SK-N-SH (cell line): ENCODE data around the gene CCN5.

Source experiments
- CHD2 ChIP-seq: fragments of 150-350 bp; IDR thresholded peaks from 2 replicates; pipeline ENCODE4 v1.6.1; 2018; ENCODE audit warnings: low read length; ENCODE audit not compliant: partially characterized antibody
- CTCF ChIP-seq: fragments of 200-600 bp; sonication (generic); IDR thresholded peaks from 2 replicates; pipeline ENCODE4 v1.6.1; 2017; ENCODE audit warnings: antibody characterized with exemption, mild to moderate bottlenecking, moderate library complexity
- GABPA ChIP-seq: IDR thresholded peaks from 2 replicates; pipeline ENCODE4 v1.4.0; 2012; ENCODE audit warnings: low read depth, mild to moderate bottlenecking
- GATA2 ChIP-seq: sonication (generic); formaldehyde crosslinking; IDR thresholded peaks from 2 replicates; pipeline ENCODE4 v1.5.0; 2020; ENCODE audit warnings: mild to moderate bottlenecking, missing genetic modification reagents
- POLR2AphosphoS5 ChIP-seq: IDR thresholded peaks from 2 replicates; pipeline ENCODE4 v1.6.1; 2012; ENCODE audit warnings: low read depth, low read length
- SMC3 ChIP-seq: IDR thresholded peaks from 2 replicates; pipeline ENCODE4 v1.6.1; 2012; ENCODE audit warnings: low read depth, low read length, improper control_type of control experiment
- TAF1 ChIP-seq: IDR thresholded peaks from 2 replicates; pipeline ENCODE4 v1.6.1; 2012; ENCODE audit warnings: low read depth, mild to moderate bottlenecking, low read length, moderate library complexity, borderline replicate concordance

- TF ChIP-seq POLR2AphosphoS5 (no peak), CTCF (no peak), SMC3 (no peak), GABPA (no peak), CHD2 (no peak), TAF1 (no peak), GATA2 (no peak)
Observed at GRCh38 chr20:44703956-44704488, 11.1 kb upstream of the CCN5 start.
